Body of pancreas (tissue), 4 donors: Measurements from ENCODE around the gene PSMD3.

Experiments used
- POLR2A ChIP-seq, 3 donors: fragments of 450-650 bp; IDR thresholded peaks; one replicate each; pipeline ENCODE4 v1.6.1; 2016; ENCODE audit warnings: antibody characterized with exemption in 3 of 3, mild to moderate bottlenecking in 2 of 3
- TF ChIP-seq, protein P1 (sequence below), 7 experiments: fragments of 450-650 bp in 4 of 7; fragments of 200-600 bp in 3 of 7; sonication (generic) in 3 of 7; IDR thresholded peaks; one replicate each; pipeline ENCODE4 v1.5.1; 2016 to 2019; ENCODE audit warnings: antibody characterized with exemption in 7 of 7

DNA sequence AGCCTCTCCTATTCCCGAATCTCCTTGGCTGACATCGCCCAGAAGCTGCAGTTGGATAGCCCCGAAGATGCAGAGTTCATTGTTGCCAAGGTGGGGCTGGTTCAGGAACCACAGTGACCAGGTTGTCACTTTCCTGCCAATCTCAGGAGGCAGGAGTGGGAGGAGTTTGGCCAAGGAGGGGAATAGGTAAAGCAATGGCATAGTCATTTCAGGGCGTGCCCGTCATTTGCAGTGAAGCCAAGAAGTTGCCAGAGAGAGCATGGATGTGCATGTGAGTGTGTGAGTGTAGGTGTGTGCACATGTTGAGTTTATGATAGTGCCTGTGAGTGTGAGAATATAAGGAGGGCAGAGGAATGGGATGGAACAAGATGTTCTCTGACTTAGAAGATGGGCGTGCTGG, 14.8 kb downstream of the PSMD3 start:
- TF ChIP-seq, protein P1, sequence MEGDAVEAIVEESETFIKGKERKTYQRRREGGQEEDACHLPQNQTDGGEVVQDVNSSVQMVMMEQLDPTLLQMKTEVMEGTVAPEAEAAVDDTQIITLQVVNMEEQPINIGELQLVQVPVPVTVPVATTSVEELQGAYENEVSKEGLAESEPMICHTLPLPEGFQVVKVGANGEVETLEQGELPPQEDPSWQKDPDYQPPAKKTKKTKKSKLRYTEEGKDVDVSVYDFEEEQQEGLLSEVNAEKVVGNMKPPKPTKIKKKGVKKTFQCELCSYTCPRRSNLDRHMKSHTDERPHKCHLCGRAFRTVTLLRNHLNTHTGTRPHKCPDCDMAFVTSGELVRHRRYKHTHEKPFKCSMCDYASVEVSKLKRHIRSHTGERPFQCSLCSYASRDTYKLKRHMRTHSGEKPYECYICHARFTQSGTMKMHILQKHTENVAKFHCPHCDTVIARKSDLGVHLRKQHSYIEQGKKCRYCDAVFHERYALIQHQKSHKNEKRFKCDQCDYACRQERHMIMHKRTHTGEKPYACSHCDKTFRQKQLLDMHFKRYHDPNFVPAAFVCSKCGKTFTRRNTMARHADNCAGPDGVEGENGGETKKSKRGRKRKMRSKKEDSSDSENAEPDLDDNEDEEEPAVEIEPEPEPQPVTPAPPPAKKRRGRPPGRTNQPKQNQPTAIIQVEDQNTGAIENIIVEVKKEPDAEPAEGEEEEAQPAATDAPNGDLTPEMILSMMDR (IDR thresholded peaks at IDR 0.05): no peak
- TF ChIP-seq POLR2A (IDR thresholded peaks at IDR 0.05): no peak
